ENCODE data around the gene ANO10. TPM values are rescaled to one million over a fixed set of nuclear protein-coding genes. Genes with fewer than 3 reads are reported as not detected.

ANO10 gene
- total and polyA plus RNA-seq, 5 donors from 2014 or later = 5.3 to 9.8 (median 6.5) TPM

DNA sequence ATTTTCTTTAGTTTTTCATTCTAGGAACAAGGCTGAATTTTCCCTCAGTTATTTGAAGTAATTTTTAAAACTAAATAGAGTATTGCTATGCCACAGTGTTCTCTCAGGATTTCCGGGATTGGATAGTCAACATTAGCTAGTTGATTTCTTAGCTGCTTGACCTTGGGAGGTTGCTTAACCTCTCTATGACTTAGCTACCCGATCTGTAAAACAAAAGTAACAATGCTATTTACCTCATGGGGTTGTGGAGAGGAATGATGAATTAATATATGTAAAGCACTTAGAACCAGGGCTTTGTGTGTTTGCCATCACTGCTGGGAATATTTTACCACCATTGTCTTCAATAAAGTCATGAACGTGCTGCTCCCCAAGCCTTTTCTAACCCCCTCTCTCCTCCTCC is 278.0 kb downstream of the ANO10 start:
- Histone ChIP-seq H3K27ac (ENCODE audit: insufficient read depth, low read length, poor library complexity, severe bottlenecking) (no peak overlapping the region), H3K36me3 (ENCODE audit: control insufficient read depth, insufficient read depth, low read length) (peaks cover 87% of the 10 kb centered on the region)

DNA sequence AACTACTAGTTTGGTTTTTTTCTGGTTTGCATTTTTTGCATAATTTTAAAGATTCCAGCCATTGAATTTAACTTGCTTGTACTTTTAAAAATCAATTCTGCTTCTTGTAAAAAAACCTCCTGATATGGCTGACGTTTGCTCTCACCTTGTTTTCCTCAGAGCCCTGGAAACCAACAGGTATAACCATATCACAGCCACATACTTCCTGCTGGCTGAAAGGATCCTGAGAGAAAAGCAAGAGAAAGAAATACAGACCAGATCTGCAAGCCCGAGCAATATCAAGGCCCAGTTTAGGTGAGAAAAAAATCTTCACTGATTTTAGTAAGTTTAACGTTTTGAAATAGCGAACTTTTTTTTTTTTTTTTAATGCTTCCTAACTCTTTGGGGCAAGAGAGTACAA is 278.6 kb downstream of the ANO10 start:
- Mint-ChIP-seq H3K4me1 (peaks cover 30 to 61% (median 51%) of the 10 kb centered on the region in 4 donors), H3K27me3 (no peaks in the 10 kb centered on the region), H3K36me3 (peaks cover 76% of the 10 kb centered on the region), H3K9me3 (peaks cover 0 to 14% (median 3%) of the 10 kb centered on the region in 7 donors), H3K27ac (peak overlapping the region in 1 of 3 donors; percentile 78), H3K4me3 (peak overlapping the region in 3 of 4 donors; percentile 16 to 54 (median 22))
- H3K4me3 ChIP-seq (ENCODE audit: low read depth, low read length) = no peak overlapping the region
- ATAC-seq (ENCODE audit: low read depth in 2 of 2) = no peak
- peaks cover 11 to 12% of the 10 kb centered on the region in 2 experiments for H3K9me3 ChIP-seq (ENCODE audit: control insufficient read depth in 2 of 2, low read length in 2 of 2)
- no peak overlapping the region for H3K27ac ChIP-seq (ENCODE audit: insufficient read depth, low read length, poor library complexity, severe bottlenecking)
- no peak for DNase-seq
- H3K27me3 ChIP-seq (ENCODE audit: control insufficient read depth, insufficient read depth, low read length) = no peaks in the 10 kb centered on the region
- H3K4me1 ChIP-seq (ENCODE audit: control insufficient read depth, insufficient read depth, low read length, poor library complexity, severe bottlenecking) = peaks cover 34% of the 10 kb centered on the region
- H3K36me3 ChIP-seq (ENCODE audit: control insufficient read depth, insufficient read depth, low read length) = peaks cover 87% of the 10 kb centered on the region

More for the DNA sequence above, 278.0 kb downstream of the ANO10 start:
- H3K4me1 ChIP-seq (ENCODE audit: control insufficient read depth, insufficient read depth, low read length, poor library complexity, severe bottlenecking) = peaks cover 38% of the 10 kb centered on the region
- H3K4me3 ChIP-seq (ENCODE audit: low read depth, low read length) = no peak overlapping the region
- Mint-ChIP-seq H3K9me3 (peaks cover 0 to 7% (median 1%) of the 10 kb centered on the region in 7 donors), H3K27ac (peak overlapping the region in 2 of 3 donors; percentile 15 to 78), H3K4me3 (no peak overlapping the region), H3K27me3 (no peaks in the 10 kb centered on the region), H3K4me1 (peaks cover 30 to 68% (median 53%) of the 10 kb centered on the region in 4 donors), H3K36me3 (peaks cover 76% of the 10 kb centered on the region)
- DNase-seq (no peak), ATAC-seq (ENCODE audit: low read depth in 2 of 2) (no peak)
- no peaks in the 10 kb centered on the region for H3K27me3 ChIP-seq (ENCODE audit: control insufficient read depth, insufficient read depth, low read length)
- peaks cover 5 to 6% of the 10 kb centered on the region in 2 experiments for H3K9me3 ChIP-seq (ENCODE audit: control insufficient read depth in 2 of 2, low read length in 2 of 2)

DNA sequence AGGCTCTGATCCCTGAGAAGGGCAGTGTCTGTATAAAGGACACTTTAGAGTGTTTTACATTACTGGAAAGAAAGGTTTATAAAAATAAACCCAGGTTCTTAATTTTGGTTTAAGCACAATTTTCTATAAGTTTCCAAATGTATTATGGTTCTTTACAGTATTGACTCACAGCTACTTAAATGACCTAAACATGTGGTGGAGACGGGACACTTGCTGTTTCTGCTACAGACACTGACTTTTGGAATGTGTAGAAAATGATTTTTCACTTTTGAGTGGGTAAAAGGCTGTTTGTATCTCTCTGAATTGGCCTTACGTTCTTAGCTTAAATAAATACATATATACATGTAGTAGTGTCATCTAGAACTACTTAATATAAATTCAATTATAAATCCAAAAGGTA is 280.0 kb downstream of the ANO10 start:
- H3K9me3 ChIP-seq (ENCODE audit: control insufficient read depth in 2 of 2, low read length in 2 of 2) = peaks cover 19 to 25% of the 10 kb centered on the region in 2 experiments
- peaks cover 0 to 16% (median 3%) of the 10 kb centered on the region in 7 donors for H3K9me3 Mint-ChIP-seq
- peaks cover 25 to 49% (median 43%) of the 10 kb centered on the region in 4 donors for H3K4me1 Mint-ChIP-seq
- no peaks in the 10 kb centered on the region for H3K27me3 Mint-ChIP-seq
- peaks cover 23% of the 10 kb centered on the region for H3K4me1 ChIP-seq (ENCODE audit: control insufficient read depth, insufficient read depth, low read length, poor library complexity, severe bottlenecking)
- H3K27ac Mint-ChIP-seq = peak overlapping the region in 2 of 3 donors; percentile 15 to 18
- H3K4me3 ChIP-seq (ENCODE audit: low read depth, low read length) = no peak overlapping the region
- no peak overlapping the region for H3K27ac ChIP-seq (ENCODE audit: insufficient read depth, low read length, poor library complexity, severe bottlenecking)
- peaks cover 73% of the 10 kb centered on the region for H3K36me3 Mint-ChIP-seq
- H3K4me3 Mint-ChIP-seq = no peak overlapping the region
- H3K36me3 ChIP-seq (ENCODE audit: control insufficient read depth, insufficient read depth, low read length) = peaks cover 88% of the 10 kb centered on the region
- ATAC-seq (ENCODE audit: low read depth in 2 of 2) (no peak), DNase-seq (no peak)
- H3K27me3 ChIP-seq (ENCODE audit: control insufficient read depth, insufficient read depth, low read length) = no peaks in the 10 kb centered on the region

DNA sequence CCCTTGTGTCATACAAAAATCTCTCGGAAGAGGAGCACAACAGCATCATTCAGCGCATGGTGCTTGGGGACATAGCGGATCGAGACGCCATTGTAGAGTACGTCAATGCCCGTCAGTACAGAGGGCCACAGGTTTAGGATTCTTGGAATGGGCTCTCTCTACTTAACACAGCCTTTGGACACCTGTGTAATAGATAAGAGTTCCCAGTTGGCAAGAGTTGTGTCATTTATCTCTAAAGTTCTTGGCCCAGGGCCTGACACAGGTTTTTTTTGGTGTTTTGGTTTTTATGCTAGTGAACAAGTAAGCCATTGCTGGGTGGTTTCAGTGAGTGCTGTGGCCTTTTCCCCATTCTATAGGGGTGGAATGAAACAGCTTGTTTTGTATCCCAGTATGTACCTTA is 281.4 kb downstream of the ANO10 start:
- Mint-ChIP-seq H3K4me1 (peaks cover 16 to 40% (median 35%) of the 10 kb centered on the region in 4 donors), H3K9me3 (peaks cover 0 to 27% (median 4%) of the 10 kb centered on the region in 7 donors), H3K36me3 (peaks cover 76% of the 10 kb centered on the region), H3K4me3 (no peak overlapping the region), H3K27me3 (no peaks in the 10 kb centered on the region), H3K27ac (no peak overlapping the region)
- DNase-seq (no peak), ATAC-seq (ENCODE audit: low read depth in 2 of 2) (no peak)
- Histone ChIP-seq H3K27ac (ENCODE audit: insufficient read depth, low read length, poor library complexity, severe bottlenecking) (no peak overlapping the region), H3K36me3 (ENCODE audit: control insufficient read depth, insufficient read depth, low read length) (peaks cover 93% of the 10 kb centered on the region), H3K27me3 (ENCODE audit: control insufficient read depth, insufficient read depth, low read length) (no peaks in the 10 kb centered on the region), H3K4me3 (ENCODE audit: low read depth, low read length) (no peak overlapping the region), H3K9me3 (ENCODE audit: control insufficient read depth in 2 of 2, low read length in 2 of 2) (peaks cover 26 to 34% of the 10 kb centered on the region in 2 experiments), H3K4me1 (ENCODE audit: control insufficient read depth, insufficient read depth, low read length, poor library complexity, severe bottlenecking) (peaks cover 10% of the 10 kb centered on the region)

DNA sequence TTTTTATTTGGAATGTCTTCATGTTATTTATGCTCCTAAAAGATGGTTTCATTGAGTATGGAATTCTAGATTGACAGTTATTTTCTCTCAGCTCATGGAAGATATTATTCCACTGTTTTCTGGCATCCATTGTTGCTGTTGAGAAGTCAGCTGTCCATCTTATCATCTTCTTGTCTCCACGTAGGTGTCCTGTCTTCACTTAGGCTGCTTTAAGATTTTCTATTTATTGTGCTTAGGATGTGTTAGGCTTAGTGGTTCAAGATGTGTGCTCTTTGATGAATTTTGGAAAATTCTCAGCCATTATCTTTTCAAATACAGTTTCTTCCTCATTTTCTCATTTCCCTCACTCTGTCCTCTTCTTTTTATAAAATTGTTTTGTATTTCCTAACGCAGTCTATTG is 283.5 kb downstream of the ANO10 start:
- DNase-seq (peak in 2 of 3 donors; percentile 12 to 18), ATAC-seq (ENCODE audit: low read depth in 2 of 2) (no peak)
- no peaks in the 10 kb centered on the region for H3K27me3 ChIP-seq (ENCODE audit: control insufficient read depth, insufficient read depth, low read length)
- H3K4me1 ChIP-seq (ENCODE audit: control insufficient read depth, insufficient read depth, low read length, poor library complexity, severe bottlenecking) = no peaks in the 10 kb centered on the region
- H3K27ac ChIP-seq (ENCODE audit: insufficient read depth, low read length, poor library complexity, severe bottlenecking) = no peak overlapping the region
- peaks cover 31 to 39% of the 10 kb centered on the region in 2 experiments for H3K9me3 ChIP-seq (ENCODE audit: control insufficient read depth in 2 of 2, low read length in 2 of 2)
- Mint-ChIP-seq H3K4me1 (peaks cover 14 to 26% (median 17%) of the 10 kb centered on the region in 4 donors), H3K27me3 (no peaks in the 10 kb centered on the region), H3K27ac (no peak overlapping the region), H3K4me3 (no peak overlapping the region), H3K9me3 (peaks cover 0 to 31% (median 5%) of the 10 kb centered on the region in 7 donors), H3K36me3 (peaks cover 67% of the 10 kb centered on the region)
- H3K36me3 ChIP-seq (ENCODE audit: control insufficient read depth, insufficient read depth, low read length) = peaks cover 95% of the 10 kb centered on the region
- no peak overlapping the region for H3K4me3 ChIP-seq (ENCODE audit: low read depth, low read length)

DNA sequence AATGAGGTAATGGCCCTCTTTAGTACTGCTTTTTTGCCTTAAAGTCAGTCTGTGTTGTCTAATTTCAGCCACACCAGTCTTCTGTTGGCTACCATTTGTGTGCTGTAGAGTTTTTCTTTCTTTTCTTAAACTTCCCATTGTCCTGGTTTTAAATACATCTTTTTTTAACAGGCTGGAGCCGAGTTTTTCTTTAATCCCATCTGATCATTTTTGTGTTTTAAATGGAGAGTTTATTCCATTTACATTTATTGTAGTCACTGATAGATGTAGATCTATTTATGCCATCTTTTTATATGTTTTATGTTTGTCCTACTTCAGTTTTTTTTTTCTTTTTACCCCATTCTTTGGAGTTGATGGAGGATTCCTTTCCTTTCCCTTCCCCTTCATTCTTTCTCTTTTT is 286.0 kb downstream of the ANO10 start:
- no peaks in the 10 kb centered on the region for H3K27me3 ChIP-seq (ENCODE audit: control insufficient read depth, insufficient read depth, low read length)
- peaks cover 10% of the 10 kb centered on the region for H3K4me1 ChIP-seq (ENCODE audit: control insufficient read depth, insufficient read depth, low read length, poor library complexity, severe bottlenecking)
- no peaks in the 10 kb centered on the region for H3K27me3 Mint-ChIP-seq
- ATAC-seq (ENCODE audit: low read depth in 2 of 2) = no peak
- H3K27ac Mint-ChIP-seq = peak overlapping the region in 2 of 3 donors; percentile 82 to 84
- H3K4me1 Mint-ChIP-seq = peaks cover 15 to 28% (median 19%) of the 10 kb centered on the region in 4 donors
- no peak overlapping the region for H3K27ac ChIP-seq (ENCODE audit: insufficient read depth, low read length, poor library complexity, severe bottlenecking)
- DNase-seq = no peak
- peaks cover 31 to 39% of the 10 kb centered on the region in 2 experiments for H3K9me3 ChIP-seq (ENCODE audit: control insufficient read depth in 2 of 2, low read length in 2 of 2)
- H3K4me3 ChIP-seq (ENCODE audit: low read depth, low read length) = no peak overlapping the region
- H3K4me3 Mint-ChIP-seq = peak overlapping the region in 1 of 4 donors; percentile 32
- H3K36me3 Mint-ChIP-seq = peaks cover 69% of the 10 kb centered on the region
- peaks cover 88% of the 10 kb centered on the region for H3K36me3 ChIP-seq (ENCODE audit: control insufficient read depth, insufficient read depth, low read length)
- H3K9me3 Mint-ChIP-seq = peaks cover 0 to 31% (median 6%) of the 10 kb centered on the region in 7 donors

DNA sequence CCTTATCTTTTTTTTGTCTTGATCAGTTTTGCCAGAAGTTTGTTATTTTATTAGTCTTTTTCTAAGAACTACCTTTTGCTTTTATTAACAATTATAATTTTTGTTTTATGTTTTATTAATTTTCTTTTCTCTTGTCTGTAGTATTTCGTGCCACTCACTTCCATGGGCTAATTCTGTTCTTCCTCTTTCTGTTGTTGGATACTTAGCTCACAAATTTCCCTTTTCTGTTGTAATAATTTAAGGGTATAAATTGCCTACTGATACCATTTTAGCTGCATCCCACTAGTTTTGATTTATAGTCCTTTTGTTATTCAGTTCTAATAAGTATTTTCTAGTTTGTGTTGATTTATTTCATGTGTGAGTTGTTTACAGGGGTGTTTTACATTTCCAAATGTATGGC is 286.8 kb downstream of the ANO10 start:
- Histone ChIP-seq H3K27ac (ENCODE audit: insufficient read depth, low read length, poor library complexity, severe bottlenecking) (no peak overlapping the region), H3K9me3 (ENCODE audit: control insufficient read depth in 2 of 2, low read length in 2 of 2) (peaks cover 31 to 39% of the 10 kb centered on the region in 2 experiments), H3K27me3 (ENCODE audit: control insufficient read depth, insufficient read depth, low read length) (no peaks in the 10 kb centered on the region), H3K4me1 (ENCODE audit: control insufficient read depth, insufficient read depth, low read length, poor library complexity, severe bottlenecking) (peaks cover 10% of the 10 kb centered on the region), H3K36me3 (ENCODE audit: control insufficient read depth, insufficient read depth, low read length) (peaks cover 80% of the 10 kb centered on the region), H3K4me3 (ENCODE audit: low read depth, low read length) (no peak overlapping the region)
- Mint-ChIP-seq H3K4me1 (peaks cover 20 to 33% (median 24%) of the 10 kb centered on the region in 4 donors), H3K27ac (no peak overlapping the region), H3K36me3 (peaks cover 61% of the 10 kb centered on the region), H3K27me3 (no peaks in the 10 kb centered on the region), H3K9me3 (peaks cover 0 to 30% (median 6%) of the 10 kb centered on the region in 7 donors), H3K4me3 (no peak overlapping the region)
- ATAC-seq (ENCODE audit: low read depth in 2 of 2) (no peak), DNase-seq (no peak)

DNA sequence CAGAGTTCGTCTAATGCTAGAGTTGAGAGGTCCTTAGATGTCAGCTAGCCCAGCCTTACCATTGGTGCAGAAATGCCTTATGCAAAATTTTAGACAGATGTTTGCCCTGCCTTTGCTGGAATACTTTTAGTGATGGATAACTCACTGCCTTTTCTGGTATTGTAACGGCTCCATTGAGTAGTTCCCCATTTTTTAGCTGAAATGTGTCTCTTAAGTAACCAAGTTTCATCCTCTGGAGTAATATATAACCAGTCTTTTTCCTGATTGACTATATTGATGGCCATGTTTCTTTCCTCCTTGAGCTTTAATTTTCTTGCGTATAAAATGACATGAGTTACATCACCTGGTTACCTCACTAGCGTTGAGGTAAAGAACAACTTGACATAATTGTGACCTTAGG is 290.4 kb downstream of the ANO10 start:
- Histone ChIP-seq H3K27me3 (ENCODE audit: control insufficient read depth, insufficient read depth, low read length) (no peaks in the 10 kb centered on the region), H3K9me3 (ENCODE audit: control insufficient read depth in 2 of 2, low read length in 2 of 2) (peaks cover 12 to 14% of the 10 kb centered on the region in 2 experiments), H3K4me1 (ENCODE audit: control insufficient read depth, insufficient read depth, low read length, poor library complexity, severe bottlenecking) (peaks cover 28% of the 10 kb centered on the region), H3K36me3 (ENCODE audit: control insufficient read depth, insufficient read depth, low read length) (peaks cover 47% of the 10 kb centered on the region), H3K4me3 (ENCODE audit: low read depth, low read length) (no peak overlapping the region), H3K27ac (ENCODE audit: insufficient read depth, low read length, poor library complexity, severe bottlenecking) (no peak overlapping the region)
- DNase-seq (no peak), ATAC-seq (ENCODE audit: low read depth in 2 of 2) (no peak)
- Mint-ChIP-seq H3K27ac (peak overlapping the region in 1 of 3 donors; percentile 42), H3K27me3 (no peaks in the 10 kb centered on the region), H3K4me3 (no peak overlapping the region), H3K36me3 (peaks cover 32% of the 10 kb centered on the region), H3K4me1 (peaks cover 43 to 60% (median 49%) of the 10 kb centered on the region in 4 donors), H3K9me3 (peaks cover 0 to 14% (median 6%) of the 10 kb centered on the region in 7 donors)

Measured in CD4-positive, CD25-positive, alpha-beta regulatory T cell (primary cell).